ENCODE results near the gene RRP7A.
"Not testable (repeated sequence)": the region's sequence is repeated elsewhere in the genome, so short reads cannot be mapped to it uniquely, and the experiment has no call there.

The RRP7A gene

DNA sequence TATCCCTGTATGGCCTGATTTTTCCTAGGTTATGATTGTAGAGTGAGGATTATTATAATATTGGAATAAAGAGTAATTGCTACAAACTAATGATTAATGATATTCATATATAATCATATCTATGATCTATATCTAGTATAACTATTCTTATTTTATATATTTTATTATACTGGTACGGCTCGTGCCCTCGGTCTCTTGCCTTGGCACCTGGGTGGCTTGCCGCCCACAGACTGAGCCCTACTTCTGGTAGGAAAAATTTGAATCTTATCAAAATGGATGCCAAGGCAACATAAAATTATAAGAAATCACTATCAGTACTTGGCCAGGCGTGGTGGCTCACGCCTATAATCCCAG, 32.7 kb upstream of the RRP7A start:
- not testable (repeated sequence) for H3K36me3 ChIP-seq (ENCODE audit: control insufficient read depth in 1 of 2, insufficient read depth in 2 of 2, low read length in 2 of 2); H3K4me1 ChIP-seq (ENCODE audit: control insufficient read depth in 1 of 2, insufficient read depth in 2 of 2, low read length in 2 of 2); H3K9me3 ChIP-seq (ENCODE audit: control insufficient read depth in 1 of 2, low read length in 2 of 2); H3K27ac ChIP-seq (ENCODE audit: low read length); H3K27me3 ChIP-seq (ENCODE audit: low read depth, low read length); H3K4me3 ChIP-seq (ENCODE audit: low read depth in 1 of 2, low read length in 2 of 2)

DNA sequence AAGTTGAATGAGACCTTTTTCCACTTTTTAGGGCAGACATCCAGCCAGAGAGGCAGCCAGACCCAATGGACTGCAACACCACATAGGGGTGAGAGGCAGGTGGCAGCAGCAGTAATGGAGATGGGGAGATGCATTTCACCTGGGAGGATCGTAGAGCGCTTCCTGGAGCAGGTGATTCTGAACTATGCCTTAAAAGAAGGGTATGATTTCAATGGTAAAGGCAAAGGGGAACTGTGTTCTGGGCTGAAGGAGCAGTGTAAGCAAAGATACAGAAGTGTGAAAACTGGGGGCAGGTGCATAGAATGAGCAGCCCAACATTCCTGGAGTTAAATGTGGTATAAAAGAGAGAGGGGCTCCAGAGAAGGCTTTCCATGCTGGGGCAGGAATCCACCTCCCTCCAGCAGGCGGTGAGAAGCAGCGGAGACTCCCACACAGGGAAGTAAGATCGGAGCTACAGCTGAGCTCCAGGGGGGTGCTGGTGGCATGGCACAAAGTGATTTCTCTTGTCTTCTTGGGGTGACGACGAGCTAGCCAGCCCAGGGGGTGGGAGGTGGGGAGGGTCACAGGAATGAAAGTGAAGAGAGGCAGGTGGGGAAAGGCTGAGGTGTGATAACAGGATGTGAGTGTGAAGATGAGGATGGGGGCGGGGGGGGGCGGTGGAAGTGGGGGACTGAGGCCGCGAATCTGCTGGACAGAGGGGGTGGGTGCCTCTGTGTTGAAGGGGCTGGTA, 29.9 kb upstream of the RRP7A start:
- no peak overlapping the region for H3K27ac ChIP-seq (ENCODE audit: low read length)
- H3K36me3 ChIP-seq (ENCODE audit: control insufficient read depth in 1 of 2, insufficient read depth in 2 of 2, low read length in 2 of 2): no peaks in the 10 kb centered on the region
- H3K9me3 ChIP-seq (ENCODE audit: control insufficient read depth in 1 of 2, low read length in 2 of 2): no peaks in the 10 kb centered on the region
- H3K27me3 ChIP-seq (ENCODE audit: low read depth, low read length): no peaks in the 10 kb centered on the region
- H3K4me1 ChIP-seq (ENCODE audit: control insufficient read depth in 1 of 2, insufficient read depth in 2 of 2, low read length in 2 of 2): peaks cover 0 to 7% of the 10 kb centered on the region in 2 donors
- H3K4me3 ChIP-seq (ENCODE audit: low read depth in 1 of 2, low read length in 2 of 2): no peak overlapping the region

DNA sequence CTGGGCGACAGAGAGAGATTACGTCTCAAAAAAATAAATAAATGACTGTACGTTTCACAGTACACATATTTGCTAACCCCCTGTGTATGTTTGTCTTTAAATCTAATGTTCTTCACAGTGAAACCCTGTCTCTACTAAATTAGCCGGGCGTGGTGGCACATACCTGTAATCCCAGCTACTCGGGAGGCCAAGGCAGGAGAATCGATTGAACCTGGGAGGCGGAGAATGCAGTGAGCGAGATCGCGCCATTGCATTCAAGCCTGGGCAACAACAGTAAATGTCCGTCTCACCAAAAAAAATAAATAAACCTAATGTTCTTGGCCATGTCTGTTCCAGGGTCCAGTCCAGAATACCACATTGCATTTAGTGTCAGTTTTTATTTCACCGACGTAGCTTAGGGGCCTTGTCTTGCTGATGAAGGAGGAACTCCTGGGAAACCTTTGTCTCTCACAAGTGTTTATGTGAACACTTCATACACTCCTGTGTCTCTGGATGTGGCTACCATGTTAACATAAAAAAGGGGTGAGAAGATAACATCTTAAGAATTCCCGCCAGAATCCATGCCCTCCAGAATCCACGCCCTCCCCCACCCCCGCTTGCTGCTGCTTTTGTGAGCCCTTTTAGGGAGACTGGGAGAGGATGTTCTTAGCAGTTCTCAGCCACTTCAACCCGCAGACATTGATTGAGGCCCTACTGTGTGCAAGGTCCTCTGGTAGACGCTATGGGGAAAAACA, 29.2 kb upstream of the RRP7A start:
- Histone ChIP-seq H3K9me3 (ENCODE audit: control insufficient read depth in 1 of 2, low read length in 2 of 2) (no peaks in the 10 kb centered on the region), H3K4me1 (ENCODE audit: control insufficient read depth in 1 of 2, insufficient read depth in 2 of 2, low read length in 2 of 2) (peaks cover 0 to 1% of the 10 kb centered on the region in 2 donors), H3K27me3 (ENCODE audit: low read depth, low read length) (no peaks in the 10 kb centered on the region), H3K27ac (ENCODE audit: low read length) (no peak overlapping the region), H3K36me3 (ENCODE audit: control insufficient read depth in 1 of 2, insufficient read depth in 2 of 2, low read length in 2 of 2) (no peaks in the 10 kb centered on the region), H3K4me3 (ENCODE audit: low read depth in 1 of 2, low read length in 2 of 2) (no peak overlapping the region)

DNA sequence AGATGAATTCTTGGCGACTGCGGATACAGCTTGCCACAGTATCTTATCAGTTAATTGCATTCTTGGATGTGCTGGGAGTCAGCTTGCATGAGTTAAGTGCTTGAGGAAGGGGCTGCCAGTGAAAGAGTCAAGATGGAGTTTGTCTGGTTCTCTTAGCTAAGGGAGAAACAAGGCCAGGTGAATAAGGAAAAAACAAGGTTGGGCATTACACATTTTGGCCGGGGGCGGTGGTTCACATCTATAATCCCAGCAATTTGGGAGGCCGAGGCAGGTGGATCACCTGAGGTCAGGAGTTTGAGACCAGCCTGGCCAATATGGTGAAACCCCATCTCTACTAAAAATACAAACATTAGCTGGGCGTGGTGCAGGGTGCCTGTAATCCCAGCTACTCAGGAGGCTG, 28.5 kb upstream of the RRP7A start:
- not testable (repeated sequence) for H3K27ac ChIP-seq (ENCODE audit: low read length); H3K4me1 ChIP-seq (ENCODE audit: control insufficient read depth in 1 of 2, insufficient read depth in 2 of 2, low read length in 2 of 2); H3K36me3 ChIP-seq (ENCODE audit: control insufficient read depth in 1 of 2, insufficient read depth in 2 of 2, low read length in 2 of 2); H3K4me3 ChIP-seq (ENCODE audit: low read depth in 1 of 2, low read length in 2 of 2); H3K9me3 ChIP-seq (ENCODE audit: control insufficient read depth in 1 of 2, low read length in 2 of 2); H3K27me3 ChIP-seq (ENCODE audit: low read depth, low read length)

DNA sequence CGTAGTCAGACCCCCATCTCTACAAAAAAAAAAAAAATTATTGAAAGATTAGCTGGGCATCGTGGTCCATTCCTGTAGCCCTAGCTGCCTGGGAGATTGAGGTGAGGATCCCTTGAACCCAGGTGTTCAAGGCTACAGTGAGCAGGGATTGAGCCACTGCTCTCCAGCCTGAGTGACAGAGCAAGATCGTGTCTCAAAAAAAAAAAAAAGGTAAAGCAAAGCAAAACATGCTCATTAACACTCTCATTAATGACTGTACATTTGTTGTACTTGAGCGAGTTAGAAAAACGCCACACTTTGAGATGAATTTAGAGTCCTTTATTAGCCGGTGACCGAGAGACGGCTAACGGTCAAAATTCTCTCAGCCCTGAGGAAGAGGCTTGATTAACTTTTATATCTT, 28.0 kb upstream of the RRP7A start:
- H3K4me1 ChIP-seq (ENCODE audit: control insufficient read depth in 1 of 2, insufficient read depth in 2 of 2, low read length in 2 of 2): no peaks in the 10 kb centered on the region
- no peak overlapping the region for H3K27ac ChIP-seq (ENCODE audit: low read length)
- no peaks in the 10 kb centered on the region for H3K9me3 ChIP-seq (ENCODE audit: control insufficient read depth in 1 of 2, low read length in 2 of 2)
- no peaks in the 10 kb centered on the region for H3K27me3 ChIP-seq (ENCODE audit: low read depth, low read length)
- H3K4me3 ChIP-seq (ENCODE audit: low read depth in 1 of 2, low read length in 2 of 2): no peak overlapping the region
- H3K36me3 ChIP-seq (ENCODE audit: control insufficient read depth in 1 of 2, insufficient read depth in 2 of 2, low read length in 2 of 2): no peaks in the 10 kb centered on the region

DNA sequence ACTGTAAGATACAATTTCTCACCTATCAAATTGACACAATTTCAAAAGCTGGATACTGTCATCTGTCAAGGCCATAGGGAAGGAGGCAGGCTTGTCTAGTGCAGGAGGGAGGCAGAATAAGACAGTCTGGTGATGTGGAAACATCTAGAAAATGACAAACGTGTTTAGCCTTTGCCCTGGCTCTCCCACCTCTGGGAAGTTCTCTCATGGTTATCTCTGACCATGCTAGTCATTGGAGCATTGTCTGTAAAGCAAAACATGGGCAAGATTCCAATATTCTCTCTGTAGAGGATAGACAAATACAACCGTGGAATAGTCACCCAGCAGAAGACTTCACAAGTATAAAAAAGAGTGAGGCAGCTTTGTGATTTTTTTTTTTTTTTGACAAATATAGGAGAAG, 25.1 kb upstream of the RRP7A start:
- no peak overlapping the region for H3K27ac ChIP-seq (ENCODE audit: low read length)
- H3K27me3 ChIP-seq (ENCODE audit: low read depth, low read length): no peaks in the 10 kb centered on the region
- no peaks in the 10 kb centered on the region for H3K36me3 ChIP-seq (ENCODE audit: control insufficient read depth in 1 of 2, insufficient read depth in 2 of 2, low read length in 2 of 2)
- H3K4me1 ChIP-seq (ENCODE audit: control insufficient read depth in 1 of 2, insufficient read depth in 2 of 2, low read length in 2 of 2): no peaks in the 10 kb centered on the region
- no peak overlapping the region for H3K4me3 ChIP-seq (ENCODE audit: low read depth in 1 of 2, low read length in 2 of 2)
- no peaks in the 10 kb centered on the region for H3K9me3 ChIP-seq (ENCODE audit: control insufficient read depth in 1 of 2, low read length in 2 of 2)

DNA sequence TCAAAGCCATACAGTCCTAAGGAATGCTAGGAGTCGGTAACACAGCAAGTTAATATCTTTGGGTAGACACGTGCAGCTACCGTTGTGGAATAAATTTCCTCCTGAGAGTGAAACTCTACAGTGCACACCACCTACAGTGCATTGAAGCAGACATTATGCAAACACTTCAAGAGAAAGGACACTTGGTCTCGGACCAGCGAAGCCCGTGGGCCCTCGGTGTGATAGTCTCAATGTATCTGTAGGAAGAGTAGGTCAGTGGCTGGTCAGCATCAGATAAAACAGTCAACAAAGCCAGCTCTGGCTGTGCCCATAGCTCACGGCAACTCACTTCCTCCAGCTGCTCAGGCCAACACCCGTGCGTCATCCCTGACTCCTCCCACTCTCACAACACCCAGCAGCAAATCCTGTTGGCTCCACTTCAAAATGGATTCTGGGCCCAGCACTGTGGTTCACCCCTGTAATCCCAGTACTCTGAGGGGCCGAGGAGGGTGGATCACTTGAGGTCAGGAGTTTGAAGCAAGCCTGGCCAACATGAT, 19.7 kb upstream of the RRP7A start:
- not testable (repeated sequence) for H3K27me3 ChIP-seq (ENCODE audit: low read depth, low read length); H3K4me1 ChIP-seq (ENCODE audit: control insufficient read depth in 1 of 2, insufficient read depth in 2 of 2, low read length in 2 of 2); H3K36me3 ChIP-seq (ENCODE audit: control insufficient read depth in 1 of 2, insufficient read depth in 2 of 2, low read length in 2 of 2); H3K9me3 ChIP-seq (ENCODE audit: control insufficient read depth in 1 of 2, low read length in 2 of 2); H3K27ac ChIP-seq (ENCODE audit: low read length); H3K4me3 ChIP-seq (ENCODE audit: low read depth in 1 of 2, low read length in 2 of 2)

DNA sequence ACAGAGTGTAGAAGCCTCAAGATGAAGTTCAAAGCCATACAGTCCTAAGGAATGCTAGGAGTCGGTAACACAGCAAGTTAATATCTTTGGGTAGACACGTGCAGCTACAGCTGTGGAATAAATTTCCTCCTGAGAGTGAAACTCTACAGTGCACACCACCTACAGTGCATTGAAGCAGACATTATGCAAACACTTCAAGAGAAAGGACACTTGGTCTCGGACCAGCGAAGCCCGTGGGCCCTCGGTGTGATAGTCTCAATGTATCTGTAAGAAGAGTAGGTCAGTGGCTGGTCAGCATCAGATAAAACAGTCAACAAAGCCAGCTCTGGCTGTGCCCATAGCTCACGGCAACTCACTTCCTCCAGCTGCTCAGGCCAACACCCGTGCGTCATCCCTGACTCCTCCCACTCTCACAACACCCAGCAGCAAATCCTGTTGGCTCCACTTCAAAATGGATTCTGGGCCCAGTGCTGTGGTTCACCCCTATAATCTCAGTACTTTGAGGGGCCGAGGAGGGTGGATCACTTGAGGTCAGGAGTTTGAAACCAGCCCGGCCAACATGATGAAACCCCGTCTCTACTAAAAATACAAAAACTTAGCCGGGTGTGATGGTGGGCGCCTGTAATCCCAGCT, 17.7 kb upstream of the RRP7A start:
- not testable (repeated sequence) for H3K4me1 ChIP-seq (ENCODE audit: control insufficient read depth in 1 of 2, insufficient read depth in 2 of 2, low read length in 2 of 2); H3K36me3 ChIP-seq (ENCODE audit: control insufficient read depth in 1 of 2, insufficient read depth in 2 of 2, low read length in 2 of 2); H3K27me3 ChIP-seq (ENCODE audit: low read depth, low read length); H3K4me3 ChIP-seq (ENCODE audit: low read depth in 1 of 2, low read length in 2 of 2); H3K27ac ChIP-seq (ENCODE audit: low read length); H3K9me3 ChIP-seq (ENCODE audit: control insufficient read depth in 1 of 2, low read length in 2 of 2)

DNA sequence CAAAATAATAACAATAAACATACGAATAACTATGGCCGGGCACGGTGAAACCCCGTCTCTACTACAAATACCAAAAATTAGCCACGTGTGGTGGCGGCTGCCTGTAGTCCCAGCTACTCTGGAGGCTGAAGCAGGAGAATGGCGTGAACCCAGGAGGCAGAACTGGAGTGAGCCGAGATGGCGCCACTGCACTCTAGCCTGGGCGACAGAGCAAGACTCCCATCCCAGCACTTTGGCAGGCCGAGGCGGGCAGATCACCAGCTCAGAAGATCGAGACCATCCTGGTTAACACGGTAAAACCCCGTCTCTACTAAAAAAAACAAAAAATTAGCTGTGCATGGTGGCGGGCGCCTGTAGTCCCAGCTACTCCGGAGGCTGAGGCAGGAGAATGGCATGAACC, 17.0 kb upstream of the RRP7A start:
- H3K27ac ChIP-seq (ENCODE audit: low read length); H3K36me3 ChIP-seq (ENCODE audit: control insufficient read depth in 1 of 2, insufficient read depth in 2 of 2, low read length in 2 of 2): not testable (repeated sequence)

DNA sequence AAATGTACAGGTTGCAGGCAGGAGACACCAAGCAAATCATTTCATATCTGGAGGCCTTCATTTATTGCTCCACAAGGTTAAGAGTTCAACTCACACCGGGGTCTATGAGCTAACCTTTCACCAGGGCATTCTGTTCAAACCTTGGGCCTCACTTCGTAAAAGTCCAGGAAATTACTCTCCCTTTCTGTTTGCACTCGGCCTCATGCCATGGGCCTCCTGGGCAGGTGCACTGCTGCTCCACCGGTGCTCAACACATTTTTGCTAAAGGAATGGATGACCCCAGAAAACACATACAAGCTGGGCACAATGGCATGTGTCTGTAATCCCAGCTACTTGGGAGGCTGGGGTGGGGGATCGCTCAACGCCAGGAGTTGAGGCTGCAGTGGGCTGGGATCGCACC, 16.6 kb upstream of the RRP7A start:
- Histone ChIP-seq H3K27me3 (ENCODE audit: low read depth, low read length) (no peaks in the 10 kb centered on the region), H3K4me3 (ENCODE audit: low read depth in 1 of 2, low read length in 2 of 2) (no peak overlapping the region), H3K27ac (ENCODE audit: low read length) (no peak overlapping the region), H3K36me3 (ENCODE audit: control insufficient read depth in 1 of 2, insufficient read depth in 2 of 2, low read length in 2 of 2) (no peaks in the 10 kb centered on the region), H3K4me1 (ENCODE audit: control insufficient read depth in 1 of 2, insufficient read depth in 2 of 2, low read length in 2 of 2) (no peaks in the 10 kb centered on the region), H3K9me3 (ENCODE audit: control insufficient read depth in 1 of 2, low read length in 2 of 2) (no peaks in the 10 kb centered on the region)

More for the DNA sequence above, 17.0 kb upstream of the RRP7A start:
- not testable (repeated sequence) for H3K4me3 ChIP-seq (ENCODE audit: low read depth in 1 of 2, low read length in 2 of 2); H3K9me3 ChIP-seq (ENCODE audit: control insufficient read depth in 1 of 2, low read length in 2 of 2); H3K4me1 ChIP-seq (ENCODE audit: control insufficient read depth in 1 of 2, insufficient read depth in 2 of 2, low read length in 2 of 2); H3K27me3 ChIP-seq (ENCODE audit: low read depth, low read length)

DNA sequence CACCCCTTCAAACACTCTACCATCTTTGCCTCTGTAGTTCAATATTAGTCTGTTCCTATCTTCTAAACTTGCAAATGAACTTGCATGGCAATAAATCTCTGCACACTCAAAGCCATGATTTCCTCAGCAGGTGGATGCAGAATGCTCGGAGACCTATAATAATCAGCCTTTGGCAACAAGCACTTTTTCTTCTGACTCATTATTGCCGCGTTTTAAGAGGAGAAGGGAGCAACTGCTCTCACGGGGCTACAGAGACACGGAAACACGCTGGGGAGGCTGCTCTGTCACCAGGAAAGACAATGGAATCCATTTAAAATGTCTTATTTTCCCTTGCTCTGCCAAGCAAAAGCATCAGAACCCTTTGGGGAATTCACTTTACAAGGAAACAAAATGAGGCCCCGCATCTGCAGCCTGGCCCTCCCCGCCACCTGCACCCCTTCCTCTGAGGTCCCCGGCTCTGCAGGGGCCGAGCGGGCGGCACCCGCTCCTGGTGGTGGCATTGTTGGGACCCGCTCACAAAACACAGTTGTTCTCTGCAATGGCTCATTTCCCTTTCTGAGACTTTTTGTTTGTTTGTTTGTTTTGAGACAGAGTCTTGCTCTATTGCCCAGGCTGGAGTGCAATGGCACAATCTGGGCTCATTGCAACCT, 15.6 kb upstream of the RRP7A start:
- not testable (repeated sequence) for H3K4me1 ChIP-seq (ENCODE audit: control insufficient read depth in 1 of 2, insufficient read depth in 2 of 2, low read length in 2 of 2); H3K36me3 ChIP-seq (ENCODE audit: control insufficient read depth in 1 of 2, insufficient read depth in 2 of 2, low read length in 2 of 2); H3K9me3 ChIP-seq (ENCODE audit: control insufficient read depth in 1 of 2, low read length in 2 of 2); H3K4me3 ChIP-seq (ENCODE audit: low read depth in 1 of 2, low read length in 2 of 2); H3K27ac ChIP-seq (ENCODE audit: low read length); H3K27me3 ChIP-seq (ENCODE audit: low read depth, low read length)

Data from muscle layer of duodenum (tissue), 2 donors.